ENCODE results near the gene TXN2.
"Not testable (repeated sequence)": the region's sequence is repeated elsewhere in the genome, so short reads cannot be mapped to it uniquely, and the experiment has no call there.

The TXN2 gene, protein sequence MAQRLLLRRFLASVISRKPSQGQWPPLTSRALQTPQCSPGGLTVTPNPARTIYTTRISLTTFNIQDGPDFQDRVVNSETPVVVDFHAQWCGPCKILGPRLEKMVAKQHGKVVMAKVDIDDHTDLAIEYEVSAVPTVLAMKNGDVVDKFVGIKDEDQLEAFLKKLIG

DNA sequence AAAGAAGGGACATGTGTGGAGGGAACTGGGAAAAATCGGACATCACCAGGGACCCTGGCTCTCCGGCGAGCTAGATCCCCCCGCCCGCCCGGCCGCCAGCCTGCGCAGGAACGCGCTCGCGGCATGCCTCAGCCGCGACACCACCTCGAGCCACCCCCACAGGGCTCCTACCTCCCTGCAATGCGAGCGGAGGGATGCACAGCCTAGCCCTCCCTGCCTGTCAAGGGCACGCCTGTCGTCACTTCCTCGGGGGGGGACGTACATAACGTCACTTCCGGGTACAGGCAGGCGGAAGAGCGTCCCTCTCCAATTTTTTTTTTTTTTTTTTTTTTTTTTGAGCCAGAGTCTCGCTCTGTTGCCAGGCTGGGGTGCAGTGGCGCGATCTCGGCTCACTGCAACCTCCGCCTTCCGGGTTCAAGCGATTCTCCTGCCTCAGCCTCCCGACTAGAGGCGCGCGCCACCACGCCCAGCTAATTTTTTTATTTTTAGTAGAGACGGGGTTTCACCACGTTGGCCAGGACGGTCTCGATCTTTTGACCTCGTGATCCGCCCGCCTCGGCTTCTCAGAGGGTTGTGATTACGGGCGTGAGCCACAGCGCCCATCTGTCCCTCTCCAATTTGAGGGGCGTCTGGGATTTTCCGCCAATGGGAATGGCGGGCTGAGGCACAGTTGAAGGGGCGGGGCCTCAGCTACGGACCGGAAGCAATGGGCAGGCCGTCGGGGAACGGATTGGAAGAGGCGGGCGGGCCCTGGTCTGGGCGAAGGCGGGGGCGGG, at the start of gene TXN2:
TXN2 (minus strand) TSS at position 248 of the 776 bp plus-strand sequence. CDS start 803 bp downstream, outside the sequence.
- DNase-seq (ENCODE audit: low read depth in 2 of 2) = peak; percentile 92 to 94

DNA sequence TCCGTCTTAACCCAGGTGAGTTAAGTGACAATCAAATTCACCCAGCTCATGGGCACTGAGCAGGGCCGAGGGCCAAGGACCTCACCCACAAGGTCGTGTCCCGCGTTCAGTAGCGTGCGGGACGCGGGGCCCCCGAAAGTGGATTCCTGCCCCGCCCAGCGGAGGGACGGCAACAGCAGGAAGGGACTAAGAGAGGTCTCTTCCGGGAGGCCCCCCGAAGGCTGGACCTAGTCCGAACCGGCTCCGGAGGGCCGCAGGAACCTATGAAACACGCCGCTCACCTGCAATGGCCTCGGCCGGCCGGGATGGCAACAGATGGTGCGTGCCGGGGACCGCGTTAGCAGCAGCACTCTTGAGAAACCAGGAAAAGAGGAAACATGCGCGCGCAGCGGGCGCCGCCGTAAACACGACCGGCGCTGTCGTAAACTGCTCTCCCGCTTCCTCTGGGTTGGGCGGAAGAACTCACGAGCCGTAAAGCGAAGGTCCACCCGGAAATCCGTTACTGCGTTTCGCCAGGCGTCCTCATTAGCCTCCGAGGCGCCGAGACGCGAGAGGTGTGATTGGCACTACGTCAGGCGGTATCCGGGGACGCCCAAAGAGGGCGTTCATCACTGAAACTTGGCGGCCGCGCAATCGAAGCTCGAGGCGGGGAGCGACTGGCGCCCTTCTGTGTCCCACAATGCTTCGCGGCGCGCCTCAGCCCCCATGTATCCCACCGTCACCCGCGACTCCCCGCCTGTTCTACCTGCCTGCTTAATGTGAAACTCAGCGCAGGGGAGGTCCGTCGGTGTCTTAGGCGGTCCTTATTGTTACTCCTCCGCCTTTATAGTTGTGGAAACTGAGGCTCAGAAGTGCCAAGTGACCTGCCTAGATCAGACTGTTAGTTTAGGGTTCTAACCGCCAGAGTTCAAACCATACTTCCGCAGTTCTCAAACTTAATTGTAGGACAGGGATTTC, 47.6 kb upstream of the TXN2 start, which contains the start of gene EIF3D:
EIF3D (minus strand) TSS at position 372 of the 957 bp plus-strand sequence. CDS start 3,045 bp downstream, outside the sequence.
- peak; percentile 95 to 98 for DNase-seq (ENCODE audit: low read depth in 2 of 2)

DNA sequence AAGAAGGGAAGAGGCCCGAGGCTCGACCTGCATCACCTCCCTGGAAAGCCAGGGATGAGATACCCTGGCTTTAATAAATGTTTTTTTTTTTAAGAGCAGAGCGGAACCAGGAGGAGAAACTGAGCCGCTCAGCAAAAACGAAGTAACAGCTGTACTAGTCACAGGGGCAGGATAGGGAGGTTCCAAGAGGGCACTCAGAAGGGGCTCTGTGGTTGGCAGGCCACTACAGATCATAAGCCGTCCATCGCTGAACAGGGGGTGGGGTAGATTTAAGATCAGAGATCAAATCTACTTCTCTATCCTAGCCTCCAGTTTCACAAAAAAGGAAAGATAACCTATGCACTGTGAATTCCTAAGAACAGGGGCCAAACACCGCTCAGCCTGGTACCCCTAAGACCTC, 46.9 kb upstream of the TXN2 start:
- no peak for DNase-seq (ENCODE audit: low read depth in 2 of 2)

DNA sequence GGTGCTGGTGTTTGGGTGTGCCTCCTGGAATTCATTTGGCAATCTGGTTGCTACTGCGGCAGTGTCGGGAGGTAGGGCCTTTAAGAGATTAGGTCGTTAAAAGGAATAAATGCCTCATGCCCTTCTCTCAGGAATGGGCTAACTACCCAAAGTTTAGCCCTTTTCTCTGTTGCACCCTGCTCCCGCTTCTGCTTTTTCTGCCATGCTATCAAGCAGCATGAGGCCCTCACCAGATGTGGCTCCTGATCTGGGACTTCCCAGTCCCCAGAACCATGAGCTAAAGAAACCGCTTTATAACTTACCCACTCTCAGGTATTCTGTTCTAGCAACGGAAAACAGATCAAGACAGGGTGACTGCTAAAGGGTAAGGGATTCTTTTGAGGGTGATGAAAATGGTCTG, 41.2 kb upstream of the TXN2 start:
- DNase-seq (ENCODE audit: low read depth in 2 of 2) = no peak

DNA sequence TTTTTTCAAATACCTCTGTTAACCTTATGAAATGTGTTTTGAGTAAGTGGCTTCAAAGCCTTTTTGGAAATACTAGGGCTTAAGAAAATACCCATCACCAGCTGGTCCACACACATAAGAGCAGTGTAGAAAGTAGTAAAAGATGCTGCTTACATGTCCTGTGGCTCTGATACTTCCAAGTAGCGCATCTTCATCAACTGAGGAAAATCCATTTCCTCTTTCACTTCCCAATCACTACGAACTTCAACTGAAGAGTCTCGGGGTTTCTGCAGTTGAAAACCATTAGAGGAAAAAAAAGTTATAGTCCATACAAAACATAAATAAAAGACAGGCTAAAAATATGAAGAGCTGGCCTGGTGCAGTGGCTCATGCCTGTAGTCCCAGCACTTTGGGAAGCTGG, 39.0 kb upstream of the TXN2 start:
- DNase-seq (ENCODE audit: low read depth in 2 of 2) = no peak

DNA sequence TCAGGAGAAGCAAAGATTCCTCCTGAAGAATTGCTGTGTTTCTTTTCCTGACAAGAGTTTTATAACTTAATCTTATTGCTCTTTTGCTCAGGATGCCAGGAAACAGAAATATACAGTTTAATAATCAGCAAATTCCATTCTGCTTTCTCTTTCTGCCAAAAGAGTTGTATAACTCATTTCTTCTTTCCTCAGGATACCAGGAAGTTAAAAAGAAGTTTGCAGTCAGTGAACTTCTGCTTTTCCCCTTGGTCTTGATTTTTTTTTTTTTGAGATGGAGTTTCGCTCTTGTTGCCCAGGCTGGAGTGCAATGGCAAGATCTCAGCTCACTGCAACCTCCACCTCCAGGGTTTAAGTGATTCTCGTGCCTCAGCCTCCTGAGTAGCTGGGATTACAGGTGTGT, 38.5 kb upstream of the TXN2 start:
- DNase-seq (ENCODE audit: low read depth in 2 of 2) = not testable (repeated sequence)

DNA sequence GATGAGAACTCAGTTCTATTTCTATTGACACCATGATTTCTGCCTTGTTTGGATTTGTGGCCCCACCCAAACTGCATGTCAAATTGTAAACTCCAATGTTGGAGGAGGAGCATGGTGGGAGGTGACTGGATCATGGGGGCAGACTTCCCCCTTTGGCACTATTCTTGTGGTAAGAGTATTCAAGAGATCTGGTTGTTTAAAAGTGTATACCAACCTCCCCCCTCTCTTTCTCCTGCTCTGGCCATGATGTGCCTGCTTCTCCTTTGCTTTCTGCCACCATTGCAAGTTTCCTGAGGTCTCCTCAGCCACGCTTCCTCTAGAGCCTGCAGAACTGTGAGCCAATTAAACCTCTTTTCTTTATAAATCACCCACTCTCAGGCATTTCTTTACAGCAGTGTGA, 33.3 kb upstream of the TXN2 start:
- DNase-seq (ENCODE audit: low read depth in 2 of 2) = no peak

DNA sequence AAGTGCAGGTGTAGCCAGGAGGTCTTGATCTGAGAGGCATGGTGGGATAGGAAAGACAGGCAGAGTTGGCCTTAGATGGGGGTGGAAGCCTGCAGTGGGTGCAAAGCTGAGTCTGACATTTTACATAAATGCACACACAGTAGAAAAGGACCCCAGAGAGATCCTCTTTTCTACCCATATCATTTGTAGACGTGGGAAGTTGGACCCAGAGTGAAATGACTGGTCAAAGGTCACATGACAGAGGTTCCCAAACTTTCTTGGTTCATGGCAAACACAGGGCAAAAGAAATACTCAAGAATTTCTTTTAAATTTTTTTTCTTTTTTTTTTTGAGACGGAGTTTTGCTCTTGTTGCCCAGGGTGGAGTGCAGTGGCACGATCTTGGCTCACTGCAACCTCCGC, 31.6 kb upstream of the TXN2 start:
- no peak for DNase-seq (ENCODE audit: low read depth in 2 of 2)

DNA sequence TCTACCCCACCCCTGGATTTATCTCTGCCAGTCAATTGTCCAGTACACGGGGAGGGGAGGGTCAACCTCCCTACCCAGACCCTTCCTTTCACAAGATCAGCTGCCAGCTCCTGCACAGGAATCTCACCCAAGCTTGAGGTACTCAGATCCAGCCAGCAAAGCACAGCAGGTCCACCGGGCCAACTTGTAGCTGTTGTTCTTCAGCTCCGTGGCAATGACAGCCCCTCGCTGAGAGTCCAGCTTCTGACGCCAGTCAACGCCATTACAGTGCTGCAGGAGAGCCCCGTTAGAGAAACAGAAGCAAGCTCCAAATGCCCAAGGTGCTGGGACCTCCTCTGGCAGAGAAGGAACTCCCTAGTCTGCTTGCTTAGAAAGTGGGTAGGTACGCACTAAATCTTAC, 30.9 kb upstream of the TXN2 start:
- no peak for DNase-seq (ENCODE audit: low read depth in 2 of 2)

DNA sequence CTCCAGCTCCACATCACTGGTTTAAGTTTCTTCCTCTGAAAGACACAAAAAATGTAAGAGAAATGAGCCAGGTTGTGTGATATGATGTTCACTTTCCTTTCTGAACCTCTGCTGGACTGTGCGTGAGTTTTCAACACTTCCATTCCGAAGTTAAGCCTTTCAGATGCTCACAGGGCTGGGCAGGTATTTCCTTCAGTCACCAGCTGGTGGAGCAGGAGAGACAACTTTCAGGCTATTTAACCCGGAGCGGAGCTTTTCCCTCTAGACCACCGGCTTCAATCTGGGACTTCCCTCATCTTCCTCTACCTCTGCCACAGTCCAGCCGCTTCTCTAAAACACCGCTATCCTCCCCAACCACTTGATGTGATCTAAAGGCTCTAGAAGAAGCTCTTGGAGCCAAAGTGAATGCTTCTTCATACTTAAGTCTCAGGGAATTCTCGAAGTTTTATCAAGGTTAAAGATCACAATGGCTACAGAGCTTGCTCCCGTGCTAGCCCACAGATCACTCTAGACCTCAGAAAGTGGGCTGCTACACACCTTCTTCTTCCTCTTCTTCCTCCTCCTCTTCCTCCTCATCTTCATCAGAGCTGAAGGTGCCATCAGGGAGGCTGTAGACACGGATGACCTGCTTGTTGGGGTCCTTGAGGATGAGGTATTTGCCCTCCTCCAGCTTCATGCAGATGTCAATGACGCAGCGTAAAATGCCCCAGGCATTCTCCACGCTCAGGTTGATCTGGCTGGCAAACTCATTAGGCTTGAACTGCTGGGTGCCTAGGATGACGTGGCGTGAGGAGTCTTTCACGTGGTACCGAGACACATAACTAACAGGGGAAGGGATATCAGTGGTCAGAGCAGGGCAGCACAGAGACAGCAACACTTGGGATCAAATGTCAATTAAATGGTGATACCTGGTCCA, 29.8 kb upstream of the TXN2 start:
- DNase-seq (ENCODE audit: low read depth in 2 of 2) = peak in 1 of 2 donors; percentile 12

DNA sequence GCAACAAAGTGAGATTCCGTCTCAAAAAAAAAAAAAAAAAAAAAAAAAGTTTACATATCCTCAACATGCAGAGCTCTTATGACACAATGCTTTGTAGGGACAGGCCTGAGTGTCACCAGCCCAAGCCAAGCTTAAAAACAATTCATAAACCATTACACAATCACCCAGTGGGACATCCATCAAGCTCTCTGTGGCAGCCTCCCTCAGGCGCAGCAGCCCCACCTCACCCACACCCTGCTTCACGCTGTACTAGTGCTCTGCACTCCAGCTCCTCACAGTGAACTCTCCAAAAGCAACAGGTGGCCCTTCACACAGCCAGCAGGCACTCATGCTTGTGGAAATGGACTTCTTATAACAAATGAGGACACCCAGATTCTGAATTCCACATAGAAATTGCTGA, 28.9 kb upstream of the TXN2 start:
- DNase-seq (ENCODE audit: low read depth in 2 of 2) = no peak

DNA sequence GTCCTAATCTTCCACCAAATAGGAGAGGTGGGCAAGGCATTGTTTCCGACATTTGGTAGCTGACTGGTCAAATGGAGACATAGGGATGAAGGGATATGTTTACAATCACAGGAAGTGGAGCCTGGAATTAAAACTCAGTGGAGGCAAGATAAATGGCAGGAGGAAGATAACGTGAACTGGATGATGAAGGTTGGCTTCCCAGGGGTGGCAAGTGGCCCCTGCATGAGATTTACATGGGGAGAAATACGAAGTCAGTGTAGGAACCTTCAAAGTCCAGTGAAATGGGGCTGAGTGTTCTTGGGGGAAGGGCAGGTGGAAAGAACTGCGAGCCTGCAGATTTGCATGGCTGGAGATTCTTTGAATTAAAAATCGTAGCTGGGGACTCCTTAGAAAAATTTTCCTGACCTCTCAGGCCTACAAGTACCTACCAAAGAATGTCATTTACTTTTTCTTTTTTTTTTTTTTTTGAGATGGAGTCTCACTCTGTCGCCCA, 26.1 kb upstream of the TXN2 start:
- DNase-seq (ENCODE audit: low read depth in 2 of 2) = no peak

DNA sequence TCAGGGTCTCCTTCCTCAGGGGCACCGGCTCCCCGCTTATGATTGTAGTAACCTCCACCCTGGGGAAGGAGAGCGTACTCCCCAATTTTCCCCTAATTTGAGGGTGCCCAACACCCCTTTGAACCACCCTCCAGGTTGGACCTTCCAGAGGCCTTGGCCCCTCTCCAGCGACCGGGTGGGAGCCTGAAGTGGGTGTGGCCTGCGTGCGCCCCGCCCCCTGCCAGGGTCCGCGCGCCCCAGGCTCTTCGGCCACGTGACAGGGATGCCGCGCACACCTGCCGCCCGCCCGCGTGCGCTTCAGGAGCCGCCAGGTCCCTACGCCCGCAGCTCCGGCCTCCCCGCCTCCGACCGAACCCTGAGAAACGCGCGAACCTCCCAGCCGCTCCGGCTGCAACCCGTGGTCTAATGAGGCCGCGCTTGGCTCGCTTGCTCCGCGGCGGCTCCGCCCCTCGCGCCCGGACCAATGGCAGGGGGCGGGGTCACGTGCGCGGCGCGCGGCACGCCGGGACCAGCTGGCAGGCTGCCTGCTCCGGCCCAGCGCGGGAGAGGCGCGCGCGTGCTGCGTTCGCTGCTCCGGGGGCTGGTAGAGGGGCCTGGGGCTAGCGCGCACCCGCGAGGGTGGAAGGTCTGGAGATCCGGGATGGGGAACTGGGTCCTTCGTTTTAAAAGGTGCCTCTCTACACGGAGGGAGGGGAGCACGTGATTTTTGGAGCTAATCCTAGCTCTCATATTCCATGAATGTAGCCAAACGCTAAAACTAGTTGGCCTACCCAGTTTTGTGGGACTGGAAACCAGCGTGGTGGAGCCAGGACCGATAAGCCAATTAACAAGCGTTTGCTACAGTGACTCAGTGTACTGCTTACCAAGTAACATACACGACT, 25.4 kb upstream of the TXN2 start, which contains the start of gene FOXRED2:
FOXRED2 (minus strand) TSS at position 404 of the 881 bp plus-strand sequence. CDS start 618 bp downstream, outside the sequence.
- DNase-seq (ENCODE audit: low read depth in 2 of 2) = peak; percentile 83 to 84

DNA sequence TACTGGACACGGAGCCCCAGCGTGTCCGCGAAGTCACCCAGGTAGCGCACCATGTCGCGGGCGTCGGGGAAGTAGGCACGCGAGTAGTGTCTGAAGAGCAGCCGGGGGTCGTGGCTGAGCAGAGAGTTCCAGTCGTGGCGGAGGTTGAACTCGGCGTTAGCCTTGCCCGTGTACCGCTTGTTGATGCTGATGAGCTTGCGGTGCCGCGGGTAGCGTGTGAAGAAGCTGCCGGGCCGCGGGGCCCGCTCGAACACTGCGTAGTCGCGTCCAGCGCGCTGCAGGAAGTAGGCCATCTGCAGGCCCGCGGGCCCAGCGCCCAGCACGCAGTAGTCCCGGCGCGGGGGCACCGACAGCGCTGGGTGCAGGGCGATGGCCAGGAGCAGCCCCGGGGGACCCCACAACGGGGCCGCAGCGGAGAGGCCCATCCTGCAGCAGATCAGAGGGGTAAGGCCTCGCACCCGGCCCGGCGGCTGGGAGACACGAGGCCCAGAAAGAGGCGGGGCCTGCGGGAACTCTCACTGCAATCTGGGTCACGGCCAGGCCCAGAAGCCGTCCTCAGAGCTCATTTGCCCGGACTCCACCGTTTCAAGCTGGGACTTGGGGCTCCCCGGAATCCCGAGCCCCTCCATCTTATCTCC, 24.7 kb upstream of the TXN2 start:
- no peak for DNase-seq (ENCODE audit: low read depth in 2 of 2)

DNA sequence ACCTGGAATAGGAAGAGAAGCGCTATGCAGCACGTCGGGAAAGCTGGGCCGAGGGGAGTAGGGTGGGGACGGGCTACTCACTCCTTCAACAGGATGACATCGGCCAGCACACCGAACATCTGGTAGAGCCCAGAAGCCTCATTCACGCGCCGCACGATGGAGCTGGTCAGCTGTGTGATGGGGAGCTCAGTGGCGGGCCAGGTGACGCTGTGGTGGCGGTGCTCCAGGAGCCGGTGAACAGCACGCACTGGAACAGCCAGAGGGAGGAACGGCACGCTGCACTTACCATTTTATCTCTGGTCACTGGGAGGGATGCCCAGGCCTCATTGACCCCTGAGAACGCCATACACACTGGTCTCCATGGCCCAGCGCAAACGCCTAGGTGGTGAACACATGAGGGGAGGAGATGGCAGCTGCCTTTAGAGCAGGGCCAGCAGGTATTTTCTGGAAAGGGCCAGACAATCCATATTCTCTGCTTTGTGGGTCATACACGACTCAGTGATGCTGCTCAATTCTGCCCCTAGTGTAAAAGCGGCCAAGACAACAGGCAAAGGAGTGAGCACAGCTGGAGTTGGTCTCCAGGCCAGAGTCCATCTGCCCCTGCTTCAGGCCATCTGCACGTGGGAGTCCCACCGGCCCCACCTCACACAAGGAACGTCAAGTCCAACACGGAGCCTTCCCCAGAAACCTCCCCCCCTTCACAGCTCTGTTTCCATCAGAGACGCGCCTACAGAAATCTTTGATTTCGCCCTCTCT, 16.6 kb upstream of the TXN2 start:
- no peak for DNase-seq (ENCODE audit: low read depth in 2 of 2)

DNA sequence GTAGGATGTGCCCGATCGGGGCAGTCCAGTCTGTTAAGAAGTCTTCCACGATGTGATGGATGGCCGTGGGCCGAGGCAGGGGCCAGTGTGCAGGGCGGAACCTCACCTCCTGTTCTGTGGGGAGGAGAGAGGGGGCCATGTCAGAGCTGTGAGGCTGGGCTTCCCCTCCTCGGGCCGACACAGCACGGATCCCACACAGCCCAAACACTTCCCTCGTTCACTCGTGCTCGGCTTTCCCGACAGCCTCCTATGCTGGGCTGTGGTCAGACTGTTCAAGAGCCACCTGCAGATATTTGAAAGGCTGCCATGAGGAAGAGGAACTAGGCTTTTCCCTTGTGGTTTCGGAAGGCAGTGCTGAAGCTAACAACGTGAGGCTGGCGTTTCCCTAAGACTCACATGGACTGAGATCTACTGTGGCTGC, 12.3 kb upstream of the TXN2 start:
- no peak for DNase-seq (ENCODE audit: low read depth in 2 of 2)

DNA sequence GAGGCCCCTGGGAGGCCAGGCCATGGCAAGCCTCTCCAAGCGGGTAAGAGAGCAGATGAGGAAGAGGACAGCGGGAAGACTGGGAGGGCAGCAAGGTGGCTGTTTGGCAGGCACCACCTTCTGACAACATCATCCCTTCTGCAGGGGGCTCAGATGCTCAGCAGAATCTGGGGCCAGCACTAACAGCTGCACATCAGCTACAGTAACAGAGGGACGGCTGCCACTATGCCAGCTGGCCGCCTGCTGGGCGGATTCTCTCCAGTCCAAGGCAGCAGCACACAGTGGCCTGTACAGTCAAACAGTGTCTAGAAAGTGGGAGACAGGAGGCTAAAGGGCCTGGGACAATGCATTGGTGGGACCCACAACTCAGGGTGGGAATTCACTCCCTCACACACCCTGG, 10.7 kb upstream of the TXN2 start:
- no peak for DNase-seq (ENCODE audit: low read depth in 2 of 2)

DNA sequence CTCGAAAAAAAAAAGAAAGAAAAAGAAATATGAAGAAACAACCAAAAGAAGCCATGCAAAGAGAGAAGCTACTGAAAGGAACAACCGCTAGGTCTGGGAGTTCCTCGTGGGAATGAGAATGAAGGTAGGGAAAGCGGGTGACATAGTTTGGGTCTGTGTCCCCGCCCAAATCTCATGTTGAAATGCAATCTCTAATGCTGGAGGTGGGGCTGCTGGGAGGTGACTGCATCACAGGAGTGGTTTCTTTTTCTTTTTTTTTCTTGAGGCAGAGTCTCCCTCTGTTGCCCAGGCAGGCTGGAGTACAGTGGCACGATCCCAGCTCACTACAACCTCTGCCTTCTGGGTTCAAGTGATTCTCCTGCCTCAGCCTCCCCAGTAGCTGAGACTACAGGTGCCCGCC, 9.7 kb upstream of the TXN2 start:
- no peak for DNase-seq (ENCODE audit: low read depth in 2 of 2)

Data from stimulated activated CD8-positive, alpha-beta memory T cell treated with anti-CD3 and anti-CD28 coated beads, Interleukin-15, amount 100 ng/mL, for 48 hours (primary cell).